GM12892 (cell line): ENCODE data around the gene ZNF142.

Experiments used
- POLR2A ChIP-seq: IDR thresholded peaks from 2 replicates; pipeline ENCODE4 v1.6.1; 2011; ENCODE audit warnings: low read depth, low read length, control low read depth
- POLR2AphosphoS5 ChIP-seq: IDR thresholded peaks from 2 replicates; pipeline ENCODE4 v1.6.1; 2011; ENCODE audit warnings: low read depth, low read length, control low read depth
- TAF1 ChIP-seq: IDR thresholded peaks from 2 replicates; pipeline ENCODE4 v1.6.1; 2011; ENCODE audit warnings: low read depth, mild to moderate bottlenecking, control low read depth, low read length, borderline replicate concordance

GRCh38 chr2:218621007-218621406, 38.4 kb downstream of the ZNF142 start:
- no peak for TF ChIP-seq POLR2AphosphoS5
- no peak for TF ChIP-seq TAF1
- TF ChIP-seq POLR2A: no peak
